Brain pericyte (primary cell): ENCODE measurements around the gene DPY19L2.
"Not testable (repeated sequence)": the region's sequence is repeated elsewhere in the genome, so short reads cannot be mapped to it uniquely, and the experiment has no call there.

Experiments
- DNase-seq: peaks from one replicate; pipeline ENCODE4 v3.0.0-alpha.2; 2012; ENCODE audit warnings: low read depth, low spot score

The DPY19L2 gene

GRCh38 chr12:63537838-63538237 lies 130.5 kb downstream of the DPY19L2 start:
- DNase-seq: not testable (repeated sequence)

- not testable (repeated sequence) for DNase-seq
Measured at GRCh38 chr12:63529641-63530040, 138.7 kb downstream of the DPY19L2 start.

GRCh38 chr12:63525831-63526230 lies 142.5 kb downstream of the DPY19L2 start:
- DNase-seq: no peak

DNA sequence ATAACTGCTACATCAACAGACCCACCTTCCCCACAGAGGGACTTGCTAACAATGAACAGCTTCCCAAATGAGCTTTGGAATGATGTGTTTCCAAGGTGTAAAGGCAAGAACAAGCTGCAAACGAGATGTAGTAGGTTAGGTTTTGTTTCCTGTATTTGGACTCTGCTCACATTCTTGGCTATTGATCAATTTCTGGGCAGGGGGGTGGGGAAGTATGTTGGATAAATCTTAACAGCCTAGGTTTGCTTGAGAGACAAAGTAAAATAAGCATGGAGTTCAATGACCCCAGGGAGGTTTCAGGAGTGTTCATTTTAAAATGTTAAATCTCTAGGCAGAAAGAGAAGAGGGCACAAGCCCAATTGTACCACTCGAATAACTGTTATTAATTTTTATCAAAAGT lies 146.6 kb downstream of the DPY19L2 start:
- no peak for DNase-seq
